ENCODE measurements around the gene GCGR. TPM values are rescaled to one million over a fixed set of nuclear protein-coding genes. Genes with fewer than 3 reads are reported as not detected.

GCGR gene
- total RNA-seq, 2 experiments from 2014 or later, result not detected

DNA sequence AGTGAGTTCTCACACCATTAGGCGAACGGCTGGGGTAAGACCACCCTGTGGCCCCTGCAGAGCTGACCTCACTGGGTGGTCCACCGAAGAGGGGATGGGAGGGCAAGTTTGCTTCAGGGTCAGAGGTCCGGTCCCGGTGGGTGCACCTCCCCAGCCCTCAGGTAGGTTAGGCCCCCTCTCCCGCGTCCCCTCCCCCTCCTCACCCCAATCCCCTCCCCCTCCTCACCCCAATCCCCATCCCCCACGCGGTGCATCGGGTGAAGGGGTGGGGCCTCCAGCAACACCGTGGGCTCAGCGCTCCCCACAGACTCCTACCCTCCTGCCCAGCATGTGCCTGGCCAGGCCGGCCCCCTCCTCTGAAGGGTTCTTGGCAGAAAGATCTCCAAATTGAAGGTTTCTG is 15.8 kb downstream of the GCGR start:
- H3K4me1 ChIP-seq (ENCODE audit: insufficient read depth, low read length), result peaks cover 7% of the 10 kb centered on the region
- peaks cover 17% of the 10 kb centered on the region for H3K36me3 ChIP-seq (ENCODE audit: insufficient read depth, low read length)
- peaks cover 0 to 3% of the 10 kb centered on the region in 2 experiments for H3K9me3 ChIP-seq (ENCODE audit: control insufficient read depth in 1 of 2, insufficient read depth in 1 of 2, low read length in 2 of 2)
- intact Hi-C loops (cut with DNase I, micrococcal nuclease), result no loop called here
- Mint-ChIP-seq H3K27ac (no peak overlapping the region), H3K27me3 (peaks cover 8% of the 10 kb centered on the region), H3K36me3 (ENCODE audit: low read depth) (peaks cover 8% of the 10 kb centered on the region), H3K9me3 (no peaks in the 10 kb centered on the region), H3K4me1 (ENCODE audit: low read depth) (no peaks in the 10 kb centered on the region), H3K4me3 (no peak overlapping the region)
- ChIA-PET CTCF (no interaction called here), POLR2A (no interaction called here)
- TF ChIP-seq, protein P1, sequence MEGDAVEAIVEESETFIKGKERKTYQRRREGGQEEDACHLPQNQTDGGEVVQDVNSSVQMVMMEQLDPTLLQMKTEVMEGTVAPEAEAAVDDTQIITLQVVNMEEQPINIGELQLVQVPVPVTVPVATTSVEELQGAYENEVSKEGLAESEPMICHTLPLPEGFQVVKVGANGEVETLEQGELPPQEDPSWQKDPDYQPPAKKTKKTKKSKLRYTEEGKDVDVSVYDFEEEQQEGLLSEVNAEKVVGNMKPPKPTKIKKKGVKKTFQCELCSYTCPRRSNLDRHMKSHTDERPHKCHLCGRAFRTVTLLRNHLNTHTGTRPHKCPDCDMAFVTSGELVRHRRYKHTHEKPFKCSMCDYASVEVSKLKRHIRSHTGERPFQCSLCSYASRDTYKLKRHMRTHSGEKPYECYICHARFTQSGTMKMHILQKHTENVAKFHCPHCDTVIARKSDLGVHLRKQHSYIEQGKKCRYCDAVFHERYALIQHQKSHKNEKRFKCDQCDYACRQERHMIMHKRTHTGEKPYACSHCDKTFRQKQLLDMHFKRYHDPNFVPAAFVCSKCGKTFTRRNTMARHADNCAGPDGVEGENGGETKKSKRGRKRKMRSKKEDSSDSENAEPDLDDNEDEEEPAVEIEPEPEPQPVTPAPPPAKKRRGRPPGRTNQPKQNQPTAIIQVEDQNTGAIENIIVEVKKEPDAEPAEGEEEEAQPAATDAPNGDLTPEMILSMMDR (IDR thresholded peaks at IDR 0.05), result no peak
- H3K27me3 ChIP-seq (ENCODE audit: control insufficient read depth in 1 of 2, insufficient read depth in 2 of 2, low read length in 2 of 2), result no peaks in the 10 kb centered on the region
- H3K4me3 ChIP-seq (ENCODE audit: low read length), result no peak overlapping the region
- H3K27ac ChIP-seq (ENCODE audit: low read depth in 1 of 2, low read length in 2 of 2), result no peak overlapping the region
- DNase-seq (no peak), ATAC-seq (ENCODE audit: poor library complexity) (no peak)

DNA sequence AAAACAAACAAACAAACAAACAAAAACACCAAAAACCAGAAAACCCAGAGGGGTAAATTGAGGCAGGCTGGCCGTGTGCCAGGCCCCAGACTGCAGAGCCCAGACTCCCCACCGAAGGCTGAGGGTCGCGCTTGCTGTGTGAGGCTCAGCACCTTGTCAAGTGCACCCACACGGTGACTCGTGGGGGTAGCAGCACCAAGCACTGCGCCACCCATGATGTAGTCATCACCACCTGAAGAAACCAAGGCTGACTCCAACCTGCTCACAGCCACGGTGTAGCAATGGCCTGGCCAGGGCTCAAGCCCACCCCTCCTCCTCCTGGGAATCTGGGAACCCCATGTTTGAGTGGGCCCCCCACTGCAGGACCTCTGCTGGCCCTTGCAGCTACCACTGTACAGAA is 17.2 kb downstream of the GCGR start:
- Mint-ChIP-seq H3K27ac (no peak overlapping the region), H3K9me3 (no peaks in the 10 kb centered on the region), H3K4me3 (no peak overlapping the region), H3K4me1 (ENCODE audit: low read depth) (no peaks in the 10 kb centered on the region), H3K27me3 (peaks cover 7% of the 10 kb centered on the region), H3K36me3 (ENCODE audit: low read depth) (peaks cover 8% of the 10 kb centered on the region)
- H3K9me3 ChIP-seq (ENCODE audit: control insufficient read depth in 1 of 2, insufficient read depth in 1 of 2, low read length in 2 of 2), result peaks cover 0 to 3% of the 10 kb centered on the region in 2 experiments
- no peak overlapping the region for H3K4me3 ChIP-seq (ENCODE audit: low read length)
- H3K36me3 ChIP-seq (ENCODE audit: insufficient read depth, low read length), result peaks cover 17% of the 10 kb centered on the region
- peaks cover 7% of the 10 kb centered on the region for H3K4me1 ChIP-seq (ENCODE audit: insufficient read depth, low read length)
- CTCF ChIA-PET, result no interaction called here
- no peak overlapping the region for H3K27ac ChIP-seq (ENCODE audit: low read depth in 1 of 2, low read length in 2 of 2)
- TF ChIP-seq, protein P1 (IDR thresholded peaks at IDR 0.05), result no peak
- POLR2A ChIA-PET, result no interaction called here
- no peaks in the 10 kb centered on the region for H3K27me3 ChIP-seq (ENCODE audit: control insufficient read depth in 1 of 2, insufficient read depth in 2 of 2, low read length in 2 of 2)
- intact Hi-C loops (cut with DNase I, micrococcal nuclease), result no loop called here
- ATAC-seq (ENCODE audit: poor library complexity) (no peak), DNase-seq (no peak)

DNA sequence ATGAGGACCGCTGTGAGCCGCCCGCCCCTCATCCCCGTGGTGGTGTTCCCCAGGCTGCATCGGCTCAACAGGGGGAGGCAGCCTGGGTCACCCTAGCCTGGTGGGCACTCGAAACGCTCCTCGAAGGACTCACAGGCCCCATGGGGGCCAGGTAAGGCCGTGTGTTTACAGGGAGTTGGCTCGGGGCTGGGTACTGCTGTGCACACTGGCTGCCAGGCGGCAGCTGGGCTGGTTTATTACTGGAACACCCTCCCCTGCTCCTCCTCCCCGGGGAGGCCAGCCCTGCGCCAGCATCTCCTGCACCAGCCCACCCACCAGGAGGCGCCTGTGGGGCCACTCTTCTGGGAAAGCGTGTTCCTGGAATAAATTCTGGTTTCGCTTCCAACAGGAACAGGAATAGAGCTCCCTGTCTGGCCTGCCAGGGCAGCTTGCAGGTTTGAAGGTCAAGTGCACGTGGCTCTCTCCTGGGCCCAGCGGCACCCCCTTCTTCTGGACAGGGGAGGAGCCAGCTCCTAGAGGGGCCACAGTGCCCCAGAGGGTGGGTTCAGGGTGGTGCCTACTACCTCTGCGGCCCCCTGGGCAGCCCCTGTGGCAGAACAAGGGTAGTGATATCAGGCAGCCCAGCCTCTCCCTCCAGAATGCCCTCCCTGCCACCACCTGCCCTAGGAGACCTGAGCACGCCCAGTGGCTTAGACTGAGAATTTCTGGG is 17.8 kb downstream of the GCGR start:
- peaks cover 8% of the 10 kb centered on the region for H3K36me3 Mint-ChIP-seq (ENCODE audit: low read depth)
- Histone ChIP-seq H3K4me1 (ENCODE audit: insufficient read depth, low read length) (peaks cover 7% of the 10 kb centered on the region), H3K4me3 (ENCODE audit: low read length) (no peak overlapping the region), H3K9me3 (ENCODE audit: control insufficient read depth in 1 of 2, insufficient read depth in 1 of 2, low read length in 2 of 2) (peaks cover 0 to 3% of the 10 kb centered on the region in 2 experiments), H3K27me3 (ENCODE audit: control insufficient read depth in 1 of 2, insufficient read depth in 2 of 2, low read length in 2 of 2) (no peaks in the 10 kb centered on the region), H3K27ac (ENCODE audit: low read depth in 1 of 2, low read length in 2 of 2) (no peak overlapping the region), H3K36me3 (ENCODE audit: insufficient read depth, low read length) (peaks cover 17% of the 10 kb centered on the region)
- no peaks in the 10 kb centered on the region for H3K9me3 Mint-ChIP-seq
- H3K4me1 Mint-ChIP-seq (ENCODE audit: low read depth), result no peaks in the 10 kb centered on the region
- H3K27ac Mint-ChIP-seq, result no peak overlapping the region
- no peak for ATAC-seq (ENCODE audit: poor library complexity)
- ChIA-PET POLR2A (interaction anchor here (1.1 kb wide), 1 partner anchor 11 kb away, joined by 3 read pairs; the partner anchor contains the start of gene MCRIP1), CTCF (no interaction called here)
- intact Hi-C loops (cut with DNase I, micrococcal nuclease), result no loop called here
- H3K27me3 Mint-ChIP-seq, result peaks cover 5% of the 10 kb centered on the region
- peak in 1 of 14 experiments; percentile 12 for DNase-seq
- H3K4me3 Mint-ChIP-seq, result no peak overlapping the region
- TF ChIP-seq, protein P1 (IDR thresholded peaks at IDR 0.05), result no peak

Measured in CD4-positive, alpha-beta T cell (primary cell).